Activated effector memory CD4-positive, alpha-beta T cell treated with anti-CD3 and anti-CD28 coated beads, Interleukin-2, amount 50 U/mL, for 16 hours (primary cell): ENCODE measurements around the gene SH3BP4.
A peak's percentile ranks its signal among the peaks of the same experiment; 100 is the strongest.

ENCODE experiments used
- DNase-seq: peaks from one replicate; pipeline ENCODE4 v3.0.0-alpha.2; 2020

SH3BP4 gene

DNA sequence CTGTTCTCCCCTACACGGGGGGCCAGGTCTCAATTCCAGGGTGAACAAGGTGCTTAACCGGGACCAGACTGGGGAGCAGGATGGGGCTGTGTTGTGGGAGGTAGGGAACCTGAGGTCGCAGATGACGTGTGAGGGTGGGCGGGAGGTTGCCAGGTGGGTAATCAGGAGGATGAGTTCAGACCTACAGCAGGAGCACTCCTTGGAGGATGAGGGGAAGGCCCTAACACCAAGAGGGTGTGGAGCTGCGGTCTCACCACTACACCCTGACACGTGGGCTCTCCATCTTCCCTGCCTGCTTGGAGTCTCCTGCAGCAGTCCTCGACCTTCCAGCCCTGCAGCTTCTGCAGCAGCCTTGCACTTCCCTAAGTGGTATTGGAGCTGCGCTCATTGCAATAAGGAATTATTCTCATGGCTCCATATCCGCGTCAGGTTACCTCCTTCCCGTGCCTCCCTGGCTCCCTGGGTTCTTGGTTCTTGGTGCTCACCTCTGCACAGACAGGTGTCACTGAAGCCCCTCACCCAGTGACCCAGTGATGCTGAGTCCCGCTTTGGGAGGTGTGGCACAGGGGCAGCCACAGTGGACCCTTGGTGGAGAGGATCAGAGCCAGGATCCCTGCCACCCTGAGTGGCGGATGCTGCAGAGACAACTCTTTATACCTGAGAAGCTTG lies 15.5 kb downstream of the SH3BP4 start:
- peak; percentile 51 for DNase-seq

DNA sequence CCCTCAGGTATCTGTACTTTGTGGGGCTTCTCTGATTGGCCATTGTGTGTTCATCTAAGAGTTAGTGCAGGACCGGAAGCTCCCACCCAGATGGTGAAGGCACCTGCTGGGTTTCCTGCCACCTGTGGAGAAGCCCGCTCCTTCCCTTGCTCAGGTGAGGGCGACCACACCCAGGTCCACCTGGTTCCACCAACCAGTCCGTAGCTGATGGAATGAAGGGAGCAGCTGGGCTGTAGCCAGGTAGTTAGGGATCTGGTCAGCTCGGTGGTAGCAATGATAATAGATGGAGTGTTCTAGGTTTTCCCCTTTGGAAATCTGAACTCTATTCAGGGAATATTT lies 16.0 kb downstream of the SH3BP4 start:
- DNase-seq, result no peak

DNA sequence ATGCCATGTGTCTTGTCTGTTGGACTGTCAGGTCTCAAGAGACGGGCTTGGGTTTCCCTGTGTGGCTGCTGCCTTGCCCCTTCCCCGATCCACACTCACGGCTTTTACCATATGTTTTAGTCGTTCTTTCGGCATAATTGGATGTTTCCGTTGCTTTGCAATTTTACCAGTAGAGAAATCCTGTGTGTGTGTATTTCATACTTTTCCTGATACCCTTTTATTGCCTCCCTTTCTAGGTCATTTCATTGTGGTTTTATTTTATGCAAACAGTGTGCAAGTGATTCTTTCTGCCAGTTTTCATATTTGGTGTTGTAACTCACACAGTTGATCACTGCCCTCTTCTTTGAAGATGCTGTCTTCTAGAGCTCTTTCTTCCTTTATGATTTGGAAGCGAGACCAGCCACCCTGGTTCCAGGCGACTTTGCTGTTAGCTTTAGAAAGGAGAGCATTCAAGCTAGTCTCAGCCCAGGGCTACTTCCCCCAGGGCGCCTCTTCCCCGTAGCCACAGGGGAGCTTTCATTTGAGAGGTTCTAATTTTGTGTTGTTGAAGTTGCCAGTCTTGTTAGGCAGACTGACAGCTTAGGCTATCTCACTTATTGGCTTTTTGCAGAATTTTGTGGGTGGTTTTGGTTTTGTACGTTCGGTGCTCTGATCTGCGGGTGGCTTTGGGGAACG lies 17.0 kb downstream of the SH3BP4 start:
- DNase-seq, result no peak

DNA sequence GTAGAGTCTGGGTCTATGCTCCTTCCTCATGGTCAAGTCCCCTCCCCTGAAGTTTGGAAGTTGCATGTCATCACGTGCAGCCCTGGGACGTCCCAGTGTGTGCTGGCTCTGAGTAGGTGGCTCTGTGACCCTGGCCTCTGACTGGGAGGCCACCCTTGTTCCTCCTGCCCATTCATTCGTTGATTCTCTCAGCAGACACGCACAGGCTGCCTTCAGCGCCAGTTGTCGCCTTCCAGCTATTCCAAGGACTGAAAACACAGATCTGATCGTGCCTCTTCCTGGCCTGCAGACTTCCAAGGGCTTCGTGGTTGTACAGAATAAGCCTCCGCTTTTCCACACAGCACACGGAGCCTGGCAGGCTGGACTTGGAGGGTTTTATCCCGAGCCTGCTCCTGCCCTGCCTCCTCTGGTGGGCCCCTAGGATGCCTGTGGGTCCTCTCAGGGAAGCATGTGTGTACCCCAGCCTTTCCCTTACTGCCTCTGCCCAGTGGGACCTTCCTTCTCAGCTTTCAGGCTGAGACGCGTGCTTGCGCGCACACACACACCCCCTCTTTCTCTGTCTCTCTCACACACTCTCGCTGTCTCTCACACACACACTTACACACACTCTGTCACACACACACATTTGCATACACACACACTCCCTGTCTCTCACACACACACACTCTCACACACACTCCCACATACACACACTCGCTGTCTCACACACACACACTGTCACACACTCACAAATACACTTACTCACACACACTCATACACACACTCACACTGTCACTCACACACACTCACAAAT lies 17.7 kb downstream of the SH3BP4 start:
- no peak for DNase-seq

DNA sequence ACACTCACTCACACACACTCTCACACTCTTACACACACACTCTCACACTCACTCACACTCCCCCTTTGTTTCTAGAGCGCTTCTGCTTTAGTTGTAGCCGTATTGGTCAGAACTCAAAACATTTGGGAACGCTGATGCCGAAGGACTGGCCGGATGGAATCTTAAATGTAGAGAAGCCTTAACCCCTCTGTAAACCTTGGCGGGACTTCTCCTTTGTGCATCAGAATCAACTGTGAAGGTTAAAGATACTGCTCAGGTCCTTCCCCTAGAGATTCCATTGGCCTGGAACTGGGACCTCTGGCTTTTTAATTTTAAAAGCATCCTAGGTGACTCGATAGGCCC lies 18.3 kb downstream of the SH3BP4 start:
- DNase-seq, result no peak

DNA sequence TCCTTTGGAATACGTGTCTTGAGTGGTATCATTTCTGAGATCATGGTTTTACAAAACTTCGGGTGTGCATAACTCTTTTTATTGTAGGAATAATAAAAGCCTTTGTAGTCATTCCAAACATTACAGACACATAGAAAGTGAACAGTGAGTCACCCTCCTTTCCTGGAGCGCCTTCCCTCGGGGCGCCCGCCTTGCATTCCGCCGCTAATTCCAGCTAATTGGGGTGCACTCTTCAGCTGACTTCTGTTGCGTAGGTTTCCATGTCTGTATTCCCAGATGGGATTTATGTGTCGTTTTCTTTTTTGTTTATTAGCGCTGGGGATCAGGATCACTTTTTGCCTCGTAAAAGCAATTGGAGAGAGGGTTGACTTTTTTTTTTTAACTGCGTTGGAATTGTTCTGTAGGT lies 18.7 kb downstream of the SH3BP4 start:
- DNase-seq, result no peak

DNA sequence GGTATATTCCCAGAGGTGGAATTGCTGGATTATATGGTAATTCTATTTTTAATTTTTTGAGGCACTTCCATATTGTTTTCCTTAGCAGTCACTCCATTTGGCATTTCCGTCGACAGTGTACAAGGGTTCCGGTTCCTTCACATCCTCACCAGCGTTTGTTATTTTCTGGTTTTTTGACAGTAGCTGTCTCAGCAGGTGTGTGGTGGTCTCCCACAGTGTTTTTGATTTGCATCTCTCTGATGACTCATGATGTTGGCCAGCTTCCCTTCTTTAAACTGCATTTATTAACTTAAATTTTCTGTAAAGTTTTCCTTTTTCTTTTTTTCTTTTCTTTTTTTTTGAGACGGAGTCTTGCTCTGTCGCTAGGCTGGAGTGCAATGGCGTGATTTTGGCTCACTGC lies 19.7 kb downstream of the SH3BP4 start:
- no peak for DNase-seq

DNA sequence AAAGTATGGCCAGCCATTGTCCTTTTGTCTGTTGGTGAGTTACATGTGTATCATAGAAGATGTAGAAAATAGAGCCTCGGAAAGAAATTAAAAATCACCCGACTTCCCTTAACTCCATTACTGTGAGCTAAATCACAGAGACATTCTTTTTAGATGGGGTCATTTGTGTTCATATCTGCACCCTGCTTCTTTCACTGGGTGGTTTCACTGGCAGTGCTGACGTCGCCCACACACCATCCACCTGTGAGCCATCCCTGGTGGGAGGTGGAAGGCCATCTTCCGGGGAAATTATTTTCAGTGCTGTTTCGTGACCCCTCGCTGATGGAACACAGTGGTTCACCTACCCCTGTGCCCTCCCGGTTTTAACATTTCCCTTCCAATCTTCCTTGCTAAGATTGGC lies 21.2 kb downstream of the SH3BP4 start:
- no peak for DNase-seq

DNA sequence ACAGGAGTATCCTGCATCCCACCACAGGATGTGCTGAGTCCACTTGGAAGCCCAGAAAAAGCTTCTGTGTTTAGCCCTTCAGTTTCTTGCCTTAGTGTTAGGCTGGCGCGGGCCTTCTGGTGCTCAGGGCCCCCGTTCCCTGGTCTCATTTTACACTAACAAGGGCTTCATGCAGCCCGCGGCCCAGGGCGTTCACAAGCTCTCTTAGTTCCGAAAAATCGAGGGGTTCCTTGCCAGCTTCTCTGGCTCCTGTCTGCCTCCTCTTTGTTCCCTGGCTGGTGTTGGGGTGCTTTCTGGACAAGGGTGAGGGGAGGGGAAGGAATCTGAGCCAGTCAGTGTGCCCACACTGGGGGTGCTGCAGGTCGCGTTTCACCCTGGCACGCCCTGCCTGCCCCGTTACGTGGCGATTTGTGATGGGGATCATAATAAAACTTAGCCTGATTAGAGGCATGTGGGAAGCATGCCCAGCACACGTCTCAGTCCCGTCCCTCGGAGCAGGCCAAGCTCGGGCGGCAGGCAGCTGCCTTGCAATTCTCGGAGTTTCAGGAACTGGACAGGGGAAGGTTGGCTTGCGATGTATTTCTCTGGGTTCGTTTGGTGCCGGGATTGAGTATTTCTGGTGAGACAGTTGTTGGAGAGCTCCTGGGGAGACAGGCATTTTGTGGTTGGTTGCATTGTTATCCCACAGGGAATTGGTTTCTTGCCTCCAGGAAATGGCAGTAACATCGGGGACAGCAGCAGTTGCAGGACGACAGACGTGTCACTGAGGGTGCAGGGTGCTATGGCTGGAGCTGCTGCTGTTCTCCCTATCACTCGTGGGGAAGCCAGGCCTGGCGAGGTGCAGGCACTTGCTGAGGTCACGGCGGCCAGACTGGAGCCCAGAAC lies 22.9 kb downstream of the SH3BP4 start:
- DNase-seq, result no peak

DNA sequence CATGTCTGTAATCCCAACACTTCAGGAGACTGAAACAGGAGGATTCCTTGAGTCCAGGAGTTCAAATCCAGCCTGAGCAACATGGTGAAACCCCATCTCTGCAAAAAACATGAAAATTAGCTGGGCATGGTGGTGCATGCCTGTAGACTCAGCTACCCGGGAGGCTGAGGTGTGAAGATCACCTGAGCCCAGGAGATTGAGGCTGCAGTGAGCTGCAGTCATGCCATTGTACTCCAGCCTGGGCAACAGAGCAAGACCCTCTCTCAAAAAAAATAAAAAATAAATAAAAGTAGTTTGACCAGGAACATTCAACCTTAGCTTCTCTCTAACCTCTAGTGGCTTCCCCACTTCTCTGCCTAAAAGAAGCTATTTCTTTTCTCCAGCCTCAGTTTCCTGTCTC lies 23.8 kb downstream of the SH3BP4 start:
- no peak for DNase-seq

DNA sequence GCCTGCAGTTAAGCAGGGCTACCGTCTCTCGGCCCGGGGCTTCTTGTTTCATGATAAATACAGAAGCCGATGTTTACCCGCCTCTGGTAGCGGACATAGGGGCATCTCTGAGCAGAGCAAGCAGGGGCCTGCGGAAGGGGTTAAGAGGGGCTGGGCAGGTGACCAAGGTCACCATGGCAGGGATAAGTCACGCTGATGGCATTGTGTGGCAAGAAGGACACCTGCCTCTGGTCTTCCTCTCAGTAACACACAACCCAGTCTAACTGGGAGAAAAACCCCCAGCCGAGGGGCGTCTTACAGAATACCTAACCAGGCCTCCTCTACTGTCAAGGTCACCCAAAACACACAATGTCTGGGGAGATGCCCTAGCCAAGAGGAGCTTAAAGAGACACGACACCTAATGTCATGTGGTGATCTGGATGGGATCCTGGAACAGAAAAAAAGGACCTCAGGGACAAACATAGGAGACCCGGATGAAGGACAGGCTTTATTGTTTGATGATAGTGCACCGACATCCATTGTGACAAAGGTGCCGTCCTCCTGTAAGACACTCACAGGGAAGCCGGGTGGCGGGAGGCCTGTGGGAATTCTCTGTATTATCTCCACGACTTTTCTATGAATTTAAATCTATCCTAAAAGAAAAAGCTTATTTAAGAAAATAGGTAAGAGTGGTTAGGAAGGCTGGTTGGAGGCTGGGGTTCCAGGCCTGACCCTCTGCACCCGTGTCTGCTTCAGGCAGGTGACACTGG lies 24.8 kb downstream of the SH3BP4 start:
- DNase-seq, result no peak

DNA sequence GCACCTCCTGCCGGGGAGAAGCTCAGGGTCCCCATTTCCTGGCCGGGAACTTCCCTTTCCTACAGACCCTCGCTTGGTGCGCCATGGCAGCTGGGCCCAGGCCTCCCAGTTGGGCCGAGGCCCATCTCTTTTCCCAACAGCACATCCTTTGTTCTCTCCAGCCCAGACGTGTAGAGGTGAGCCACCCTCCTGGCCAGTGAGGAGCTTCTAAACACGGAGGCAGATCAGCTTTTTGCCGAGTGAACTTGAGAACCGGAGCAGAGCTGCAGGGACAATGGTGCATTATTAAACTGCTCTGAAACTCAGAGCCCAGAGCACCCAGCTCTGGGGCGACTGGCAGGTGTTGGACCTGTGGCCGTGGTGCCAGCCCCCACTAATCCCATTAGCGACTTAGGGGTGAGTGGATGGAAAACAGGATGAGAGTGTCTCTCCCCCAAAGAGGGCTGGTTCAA lies 25.4 kb downstream of the SH3BP4 start:
- no peak for DNase-seq

DNA sequence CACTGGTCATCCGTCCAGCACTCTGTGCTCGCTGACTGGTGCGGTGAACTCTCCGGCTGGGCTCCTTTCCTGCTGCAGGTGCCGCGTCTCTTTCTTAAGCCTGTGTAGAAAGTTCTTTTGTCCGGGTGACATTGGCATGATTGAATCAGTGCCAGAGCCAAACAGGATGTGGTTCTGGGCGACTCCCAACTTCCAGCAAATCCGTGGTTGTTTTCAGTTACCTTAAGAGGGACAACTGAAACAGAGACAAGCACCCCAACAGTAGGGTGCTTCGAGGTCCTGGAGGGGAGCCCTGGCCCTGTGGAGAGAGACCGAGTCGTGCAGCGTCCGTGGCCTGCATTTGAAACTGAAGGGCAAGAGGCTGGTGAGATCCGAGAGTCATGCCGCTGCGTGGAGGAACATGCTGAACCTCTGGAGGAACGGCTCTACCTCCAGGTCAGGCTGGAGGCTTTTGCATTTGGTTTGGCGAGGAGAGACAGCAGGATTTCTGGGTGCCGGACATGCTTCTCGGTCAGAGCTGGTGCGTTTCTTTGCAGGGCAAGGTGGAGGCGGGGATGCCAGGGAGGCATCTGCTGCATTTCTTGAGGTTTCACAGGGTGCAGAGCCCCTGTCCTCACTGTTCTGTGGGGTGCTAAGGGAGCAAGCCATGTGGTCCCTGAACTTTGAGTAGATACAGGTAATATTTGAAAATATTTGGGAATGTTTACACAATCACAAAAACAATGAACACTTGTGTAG lies 26.8 kb downstream of the SH3BP4 start:
- DNase-seq, result no peak

DNA sequence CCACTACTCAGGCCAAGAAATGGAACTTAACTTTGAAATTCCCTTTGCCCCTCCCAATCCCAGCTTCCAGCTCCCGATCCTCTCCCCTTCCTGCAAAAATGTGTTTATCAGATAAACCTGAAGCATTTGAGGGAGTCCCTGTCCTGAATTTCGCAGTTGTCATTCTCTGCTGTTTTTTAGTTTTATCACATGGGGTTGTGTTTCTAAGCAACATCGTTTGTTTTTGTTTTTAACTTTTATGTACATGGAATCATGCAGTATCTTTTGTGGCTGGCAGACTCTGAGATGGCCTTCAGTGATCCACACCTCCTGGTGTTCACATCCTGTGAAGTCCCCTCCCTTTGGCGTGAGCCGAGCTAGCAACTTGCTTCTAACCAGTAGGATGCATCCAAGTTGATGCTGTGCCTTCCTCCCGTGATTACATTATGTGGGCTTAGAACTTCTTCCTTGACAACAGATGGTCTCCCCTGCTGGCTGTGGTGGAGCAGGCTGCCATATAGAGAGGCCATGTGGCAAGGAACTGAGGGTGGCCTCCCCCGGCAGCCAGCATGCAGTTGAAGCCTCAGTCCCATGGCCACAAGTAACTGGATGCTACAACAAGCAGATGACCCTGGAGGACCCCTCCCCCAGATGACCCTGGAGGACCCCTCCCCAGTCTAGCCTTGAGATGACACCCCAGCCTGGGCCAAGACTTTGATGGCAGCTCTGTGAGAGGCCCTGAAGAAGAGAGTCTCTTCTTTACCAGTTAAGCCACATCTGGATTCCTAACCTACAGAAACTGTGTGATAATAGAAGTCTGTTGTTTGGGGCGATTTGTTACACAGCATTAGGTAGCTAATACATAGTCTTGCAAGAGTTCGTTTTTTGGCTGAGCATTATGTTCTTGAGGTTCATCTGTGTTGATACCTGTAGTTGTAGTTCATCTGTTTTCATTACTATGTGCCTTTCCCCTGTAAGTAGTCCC lies 27.7 kb downstream of the SH3BP4 start:
- DNase-seq, result no peak

DNA sequence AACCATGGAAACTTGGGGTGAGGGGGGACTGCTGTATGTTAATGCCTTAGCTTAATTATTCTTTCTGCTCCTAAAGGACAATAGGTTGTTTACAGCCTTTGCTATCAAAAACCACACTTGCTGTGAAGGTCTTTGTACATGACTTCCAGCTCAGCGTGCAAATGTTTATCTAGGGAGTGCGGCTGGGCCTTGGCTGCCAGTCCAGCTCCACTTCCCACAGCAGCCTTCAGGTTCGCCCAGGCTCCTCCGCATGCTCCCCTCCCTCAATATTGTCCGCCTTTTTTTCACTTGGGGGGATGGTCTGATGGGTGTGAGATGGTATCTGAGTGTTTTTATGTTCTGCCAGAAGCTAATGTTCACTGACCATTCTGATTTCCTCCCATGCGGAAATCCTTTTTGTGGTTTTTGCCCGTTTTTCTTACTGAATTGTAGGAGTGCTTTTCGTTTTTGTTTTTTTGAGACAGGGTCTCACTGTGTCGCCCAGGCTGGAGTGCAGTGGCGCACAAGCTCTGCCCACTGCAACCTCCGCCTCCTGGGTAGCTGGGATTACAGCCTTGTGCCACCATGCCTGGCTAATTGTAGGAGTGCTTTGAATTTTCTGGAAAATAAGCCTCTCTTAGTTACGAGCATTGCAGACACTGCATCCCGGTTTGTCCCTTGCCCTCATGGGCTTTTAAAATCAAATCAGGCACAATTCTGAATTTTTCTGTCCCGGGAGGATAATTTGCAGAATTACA lies 28.8 kb downstream of the SH3BP4 start:
- no peak for DNase-seq

DNA sequence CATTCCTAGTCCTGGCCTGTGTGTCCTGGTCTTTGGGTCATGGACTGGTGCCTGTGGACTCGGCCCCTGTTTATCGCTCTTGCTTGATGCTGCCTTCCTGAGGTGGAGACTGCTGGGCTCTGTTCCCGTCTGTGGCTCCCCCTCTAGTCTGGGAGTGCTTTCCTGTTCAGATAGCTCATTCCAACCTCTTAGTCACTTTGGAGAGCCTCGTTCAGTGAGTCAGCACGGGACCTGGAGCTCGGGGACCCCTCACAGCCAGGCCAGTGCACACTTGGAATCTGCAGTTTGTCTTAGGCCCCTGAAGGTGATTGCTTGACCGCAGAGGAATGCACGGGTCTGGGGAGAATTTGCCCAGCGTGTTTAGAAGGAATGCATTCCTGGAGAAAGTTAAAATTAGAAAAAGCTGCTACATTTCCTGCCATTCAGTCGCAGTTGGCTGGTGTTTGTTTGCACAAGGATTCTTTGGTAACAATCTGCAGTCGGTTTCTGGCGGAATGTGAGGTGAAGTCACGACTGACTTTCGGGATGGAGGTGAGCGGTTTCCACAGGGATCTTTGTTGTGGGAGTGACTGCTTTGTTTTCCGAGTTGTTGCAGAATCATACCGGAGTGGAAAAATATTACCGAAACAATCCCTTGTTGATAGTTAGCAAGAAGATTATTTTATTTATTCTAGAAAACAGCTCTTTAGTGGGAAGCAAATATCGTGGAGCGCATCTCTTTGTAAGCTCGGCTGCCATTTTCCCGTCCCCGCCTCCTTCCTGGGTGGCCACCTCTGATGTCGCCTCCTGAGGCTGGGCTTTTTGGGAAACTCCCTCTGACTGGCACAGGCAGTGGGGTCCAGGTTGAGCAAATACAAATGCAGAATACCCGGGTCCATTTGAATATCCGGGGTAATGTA lies 29.6 kb downstream of the SH3BP4 start:
- DNase-seq, result no peak

DNA sequence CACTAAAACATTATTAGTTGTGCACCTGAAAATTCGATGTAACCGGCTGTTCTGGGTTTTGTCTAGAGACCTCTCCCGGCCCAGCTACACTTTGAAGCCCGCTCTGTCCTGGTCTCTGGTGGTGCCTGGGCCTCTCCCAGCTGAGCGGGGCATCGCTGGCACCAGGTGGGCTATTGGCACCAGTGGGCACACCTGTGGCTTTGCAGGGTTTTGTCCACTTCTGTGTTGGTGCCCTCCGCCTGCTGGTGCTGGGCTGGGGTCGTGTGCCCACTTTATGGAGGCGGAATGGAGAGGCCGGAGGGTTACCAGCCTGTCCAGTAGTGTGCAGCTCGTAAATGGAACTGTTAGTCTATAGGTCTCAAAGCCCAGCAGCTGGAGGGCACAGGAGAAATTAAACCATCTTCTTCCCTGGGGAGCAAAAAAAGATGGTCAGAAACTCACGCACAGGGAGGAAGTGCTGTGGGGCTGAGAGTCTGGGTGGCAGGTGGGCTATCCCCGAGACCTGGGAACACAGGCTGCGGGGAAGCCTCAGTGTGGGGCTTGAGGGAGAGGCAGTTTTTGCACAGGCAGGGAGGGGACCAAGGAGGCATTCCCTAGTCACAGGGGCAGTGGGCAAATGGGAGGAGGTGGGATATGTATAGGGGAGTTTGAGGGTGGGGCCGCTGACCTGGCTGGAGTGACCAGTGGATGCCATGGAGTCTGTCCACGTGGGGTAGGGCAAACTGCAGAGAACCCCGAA lies 30.4 kb downstream of the SH3BP4 start:
- DNase-seq, result no peak
